K562 (cell line): ENCODE results near the gene ATP6V0A4. TPM values are rescaled to one million over a fixed set of nuclear protein-coding genes. Genes with fewer than 3 reads are reported as not detected.

ENCODE experiments used
- ATAC-seq: fragments of 200-7000 bp; cut with Tn5 transposase; 3 replicates; pipeline ENCODE4 v1.9.1; 2020; ENCODE audit warnings: moderate library complexity
- BruUV-seq: library from RNA; stranded (reverse); fragments of 400-500 nt; replicated peaks from 2 replicates; lab custom pipeline; 2021; lab: Mats Ljungman, UMichigan
- CTCF ChIA-PET: fragments of 300-600 bp; formaldehyde crosslinking; extraction: SDS; loops from one replicate; lab custom pipeline; 2021; ENCODE audit warnings: low intra/inter-chr PET ratio; lab: Yijun Ruan, JAX
- POLR2A ChIA-PET: fragments of 300-600, 350-650 bp; sonication (Branson Sonifier 250); formaldehyde crosslinking; extraction: SDS; loops from one replicate; lab custom pipeline; 2021; ENCODE audit warnings: antibody characterized with exemption, inconsistent platforms; lab: Yijun Ruan, JAX
- DNase-seq, 4 experiments: peaks; one replicate each; pipeline versions ENCODE4 v3.0.0 to v3.0.0-alpha.2; 2011 to 2018; ENCODE audit warnings: low spot score in 3 of 4, mixed read lengths in 3 of 4; ENCODE audit errors: extremely low read depth in 1 of 4
- FAIRE-seq: peaks from 2 replicates; lab custom pipeline; 2011; peaks lifted over from hg19 to GRCh38; lab: Jason Lieb, UNC
- H2AFZ ChIP-seq: 2 replicates; pipeline ENCODE4 v1.6.0; 2011; ENCODE audit warnings: low read depth, low read length, control low read depth, inconsistent platforms
- H3K27ac ChIP-seq: fragments of 200-600 bp; 3 replicates; pipeline ENCODE4 v1.8.0; 2011; ENCODE audit warnings: low read depth, mild to moderate bottlenecking, control low read depth, inconsistent platforms, low read length, moderate library complexity, mixed read lengths; ENCODE audit errors: extremely low read depth
- H3K27me3 ChIP-seq, 2 experiments: fragments of 300-600 bp in 1 of 2; 2 replicates in 1 of 2; 3 replicates in 1 of 2; pipeline versions ENCODE4 v1.6.0 to v1.8.0; 2011; ENCODE audit warnings: inconsistent platforms in 2 of 2, low read length in 2 of 2, mild to moderate bottlenecking in 1 of 2, mixed read lengths in 1 of 2, moderate library complexity in 1 of 2; ENCODE audit not compliant: control insufficient read depth in 2 of 2, insufficient read depth in 2 of 2
- H3K36me3 ChIP-seq: fragments of 300-600 bp; 3 replicates; pipeline ENCODE4 v1.8.0; 2011; ENCODE audit warnings: mild to moderate bottlenecking, low read length, inconsistent platforms; ENCODE audit not compliant: control insufficient read depth, insufficient read depth
- H3K4me1 ChIP-seq, 2 experiments: fragments of 200-600 bp in 1 of 2; replicated peaks in 1 of 2; 2 replicates in 1 of 2; 3 replicates in 1 of 2; pipeline versions ENCODE4 v1.5.1 to v1.8.0; 2011; ENCODE audit warnings: inconsistent platforms in 2 of 2, low read length in 2 of 2, mild to moderate bottlenecking in 1 of 2, mixed read lengths in 1 of 2, moderate library complexity in 1 of 2; ENCODE audit not compliant: control insufficient read depth in 2 of 2, insufficient read depth in 2 of 2
- H3K4me2 ChIP-seq: 2 replicates; pipeline ENCODE4 v1.6.1; 2011; ENCODE audit warnings: low read length, control low read depth, inconsistent platforms, mixed read lengths; ENCODE audit not compliant: insufficient read depth
- H3K4me3 ChIP-seq: fragments of 200-600 bp; sonication (generic), shearing (Covaris generic); 2 replicates; pipeline ENCODE4 v1.5.1; 2016; ENCODE audit warnings: control low read depth, inconsistent platforms
- H3K79me2 ChIP-seq: fragments of 200-600 bp; 3 replicates; pipeline ENCODE4 v1.8.0; 2011; ENCODE audit warnings: low read length, inconsistent platforms; ENCODE audit not compliant: control insufficient read depth, insufficient read depth
- H3K9ac ChIP-seq, 2 experiments: 2 replicates each; pipeline versions ENCODE4 v1.6.0 to v1.6.1; 2011; ENCODE audit warnings: low read depth in 2 of 2, low read length in 2 of 2, control low read depth in 1 of 2, inconsistent platforms in 1 of 2, mild to moderate bottlenecking in 1 of 2, mixed read lengths in 1 of 2; ENCODE audit not compliant: insufficient read depth in 1 of 2
- H3K9me1 ChIP-seq: one replicate; pipeline ENCODE4 v1.6.0; 2011; ENCODE audit warnings: inconsistent platforms, mild to moderate bottlenecking, low read length, moderate library complexity; ENCODE audit not compliant: control insufficient read depth, insufficient read depth
- H3K9me3 ChIP-seq: replicated peaks from 2 replicates; pipeline ENCODE4 v1.5.1; 2011; ENCODE audit warnings: low read depth, low read length, inconsistent platforms; ENCODE audit not compliant: control insufficient read depth, insufficient read depth
- H4K20me1 ChIP-seq: replicated peaks from 2 replicates; pipeline ENCODE4 v1.6.1; 2011; ENCODE audit warnings: low read length, inconsistent platforms, mixed read lengths; ENCODE audit not compliant: control insufficient read depth, insufficient read depth
- FOXM1 ChIP-seq, 2 experiments: fragments of 450-650 bp in 1 of 2; sonication (generic) in 1 of 2; formaldehyde crosslinking in 1 of 2; IDR thresholded peaks; 2 replicates each; pipeline versions ENCODE4 v1.6.1 to v1.9.0; 2017 to 2022; ENCODE audit warnings: low read depth in 2 of 2, mild to moderate bottlenecking in 2 of 2, missing genetic modification reagents in 1 of 2, moderate library complexity in 1 of 2
- HMG20B ChIP-seq: fragments of 250-450 bp; sonication (Bioruptor Pico); IDR thresholded peaks from 2 replicates; pipeline ENCODE4 v1.5.0; 2021; ENCODE audit warnings: mild to moderate bottlenecking
- HNRNPH1 ChIP-seq: fragments of 200-400 bp; formaldehyde crosslinking; optimal IDR thresholded peaks from 2 replicates; pipeline ENCODE3; 2017; ENCODE audit warnings: low read depth, mild to moderate bottlenecking, low read length, moderate library complexity
- ILF3 ChIP-seq: fragments of 450-650 bp; IDR thresholded peaks from 2 replicates; pipeline ENCODE4 v1.6.1; 2018; ENCODE audit warnings: antibody characterized with exemption, mild to moderate bottlenecking, moderate library complexity, borderline replicate concordance
- KLF1 ChIP-seq: fragments of 450-650 bp; IDR thresholded peaks from 2 replicates; pipeline ENCODE4 v1.6.1; 2016; ENCODE audit warnings: missing genetic modification characterization, missing compliant biosample characterization
- ZFP36 ChIP-seq: fragments of 150-350 bp; IDR thresholded peaks from 2 replicates; pipeline ENCODE4 v1.6.1; 2018; ENCODE audit warnings: low read length, low read depth; ENCODE audit not compliant: partially characterized antibody
- ZFP91 ChIP-seq: sonication (generic); formaldehyde crosslinking; IDR thresholded peaks from 2 replicates; pipeline ENCODE4 v1.8.0; 2022; ENCODE audit warnings: mild to moderate bottlenecking, missing genetic modification reagents
- ZNF384 ChIP-seq: IDR thresholded peaks from 2 replicates; pipeline ENCODE4 v1.6.1; 2012; ENCODE audit warnings: low read depth, low read length, improper control_type of control experiment
- WGBS: fragments of 100-300 bp; shearing (Covaris generic); methylation state at CpG from one replicate; pipeline ENCODE4 v1.1.6; 2016; ENCODE audit warnings: low coverage, mixed read lengths; ENCODE audit not compliant: insufficient coverage; ENCODE audit errors: missing lambda C conversion rate; 5-methylcytosine and 5-hydroxymethylcytosine counted together
- in situ Hi-C: fragments of 300-500 bp; cut with MboI; formaldehyde crosslinking; loops from 4 replicates; pipeline ENCODE4 v1.15.0; 2018; ENCODE audit warnings: inconsistent platforms, mixed read lengths
- intact Hi-C: fragments of 100-400 bp; cut with micrococcal nuclease; formaldehyde crosslinking; loops from 2 replicates; pipeline ENCODE4 v1.14.2; 2022
- polyA plus RNA-seq, 8 experiments: library from polyadenylated mRNA; depleted of rRNA in 4 of 8; stranded (reverse) in 5 of 8; unstranded in 3 of 8; fragments of >200 nt; fragmentation: Nextera tagmentation in 2 of 8; fragmentation: Illumina TruSeq in 1 of 8; extraction: Ambion mirVana in 2 of 8; extraction: Trizol in 1 of 8; gene quantifications; 2 replicates each; pipeline versions ENCODE4 v1.2.1 to v1.2.3, GENCODE V29; 2011 to 2014; ENCODE audit warnings: inconsistent platforms in 1 of 8, missing spikeins in 1 of 8
- total RNA-seq, 7 experiments: library from RNA; depleted of rRNA in 6 of 7; stranded (reverse); fragments of >200 nt in 6 of 7; fragmentation: Illumina TruSeq in 2 of 7; extraction: Trizol in 2 of 7; gene quantifications; 2 replicates each; pipeline versions ENCODE4 v1.2.1 to v1.2.3, GENCODE V29; 2011 to 2021; ENCODE audit warnings: low replicate concordance in 1 of 7

Gene ATP6V0A4
- total and polyA plus RNA-seq, 9 of the 15 experiments (the other 6 are each of a cell fraction or from before 2014, with no cell fraction given), result 0.03 TPM; not detected in 8

- 1% methylated on average over 4 of the region's 4 CpGs for WGBS
- TF ChIP-seq HMG20B (CRISPR knock-in tag), result no peak
- no peak for TF ChIP-seq ILF3
- Histone ChIP-seq H3K36me3 (no peaks in the 10 kb centered on the region), H3K9me3 (no peaks in the 10 kb centered on the region), H4K20me1 (no peaks in the 10 kb centered on the region), H3K9me1 (peaks cover 3% of the 10 kb centered on the region), H3K9ac (no peak overlapping the region), H2AFZ (no peak overlapping the region), H3K4me3 (no peak overlapping the region), H3K79me2 (no peaks in the 10 kb centered on the region), H3K4me1 (peaks cover 0 to 3% of the 10 kb centered on the region in 2 experiments; a peak in 1 of 5 replicates), H3K4me2 (no peak overlapping the region), H3K27ac (no peak overlapping the region), H3K27me3 (peaks cover 50 to 51% of the 10 kb centered on the region in 2 experiments)
- FAIRE-seq (no peak), DNase-seq (no peak), ATAC-seq (no peak)
- ChIA-PET CTCF (no interaction called here), POLR2A (interaction anchor here (0.7 to 1.4 kb wide), 2 partner anchors 9 to 468 kb away, joined by 3 read pairs; no protein-coding TSS in a partner anchor)
- no TSS peak for BruUV-seq
- in situ Hi-C loops (no loop called here), intact Hi-C loops (no loop called here)
These were observed 41.3 kb downstream of the ATP6V0A4 start for GRCh38 chr7:138756591-138757242.

- 0 out of 2 replicates have a peak, but pooled peaks cover 2% of the 10 kb centered on the region for H4K20me1 ChIP-seq
- no TSS peak for BruUV-seq
- POLR2A ChIA-PET, result interaction anchor here (0.7 to 1.4 kb wide), 2 partner anchors 9 to 469 kb away, joined by 3 read pairs; no protein-coding TSS in a partner anchor
- H2AFZ ChIP-seq, result no peak overlapping the region
- no peak overlapping the region for H3K9ac ChIP-seq
- intact Hi-C loops, result no loop called here
- H3K79me2 ChIP-seq, result no peaks in the 10 kb centered on the region
- no peak overlapping the region for H3K27ac ChIP-seq
- CTCF ChIA-PET, result no interaction called here
- H3K9me3 ChIP-seq, result no peaks in the 10 kb centered on the region
- ATAC-seq, result no peak
- TF ChIP-seq KLF1 (tag) (no peak), ZFP91 (CRISPR knock-in tag) (no peak), HNRNPH1 (no peak), ZFP36 (no peak), FOXM1 (IDR thresholded peaks at IDR 0.05; ENCODE audit: low read depth) (no peak), FOXM1 (CRISPR knock-in tag; IDR thresholded peaks at IDR 0.05; ENCODE audit: low read depth) (no peak), ZNF384 (no peak)
- TF ChIP-seq, all 486 proteins: peak for 0
- in situ Hi-C loops, result no loop called here
- Histone ChIP-seq H3K4me1 (peaks cover 0 to 3% of the 10 kb centered on the region in 2 experiments; a peak in 1 of 5 replicates), H3K36me3 (no peaks in the 10 kb centered on the region), H3K4me2 (no peak overlapping the region), H3K4me3 (no peak overlapping the region), H3K27me3 (peaks cover 55 to 58% of the 10 kb centered on the region in 2 experiments), H3K9me1 (peaks cover 3% of the 10 kb centered on the region)
- DNase-seq, result no peak
- WGBS, result under 1% methylated on average over 4 of the region's 4 CpGs
- FAIRE-seq, result no peak
These were observed 42.0 kb downstream of the ATP6V0A4 start for GRCh38 chr7:138755842-138756590.
